Trophoblast cell (in vitro differentiated cells and primary cell): ENCODE measurements around the gene TCERG1.

Source experiments
- DNase-seq, 2 donors: peaks; one replicate each; pipeline ENCODE4 v3.0.0-alpha.2; 2016
- H2AFZ ChIP-seq: 2 replicates; pipeline ENCODE4 v1.6.1; 2013; ENCODE audit warnings: low read length, moderate library complexity, mild to moderate bottlenecking; ENCODE audit not compliant: insufficient read depth, poor library complexity
- H2AK5ac ChIP-seq: 2 replicates; pipeline ENCODE4 v1.6.1; 2013; ENCODE audit warnings: mild to moderate bottlenecking, low read length
- H2BK120ac ChIP-seq: 2 replicates; pipeline ENCODE4 v1.6.1; 2013; ENCODE audit warnings: low read length, mild to moderate bottlenecking, moderate library complexity; ENCODE audit not compliant: insufficient read depth, poor library complexity
- H2BK12ac ChIP-seq: 2 replicates; pipeline ENCODE4 v1.6.1; 2013; ENCODE audit warnings: mild to moderate bottlenecking, low read length, moderate library complexity
- H2BK5ac ChIP-seq: 2 replicates; pipeline ENCODE4 v1.6.1; 2013; ENCODE audit warnings: low read length, low read depth, moderate library complexity, mild to moderate bottlenecking; ENCODE audit not compliant: poor library complexity
- H3K14ac ChIP-seq: 2 replicates; pipeline ENCODE4 v1.6.1; 2013; ENCODE audit warnings: mild to moderate bottlenecking, low read length
- H3K18ac ChIP-seq: 2 replicates; pipeline ENCODE4 v1.6.1; 2013; ENCODE audit warnings: mild to moderate bottlenecking, low read length
- H3K23ac ChIP-seq: 2 replicates; pipeline ENCODE4 v1.6.1; 2013; ENCODE audit warnings: low read length
- H3K27ac ChIP-seq: 2 replicates; pipeline ENCODE4 v1.5.1; 2013; ENCODE audit warnings: low read depth, mild to moderate bottlenecking, inconsistent platforms, low read length, moderate library complexity
- H3K27me3 ChIP-seq: 2 replicates; pipeline ENCODE4 v1.6.1; 2013; ENCODE audit warnings: inconsistent platforms, mild to moderate bottlenecking, low read length, moderate library complexity; ENCODE audit not compliant: insufficient read depth
- H3K36me3 ChIP-seq, 2 experiments: 1 replicate in 1 of 2; 2 replicates in 1 of 2; pipeline ENCODE4 v1.6.1; 2013; ENCODE audit warnings: low read length in 2 of 2, mild to moderate bottlenecking in 2 of 2, moderate library complexity in 1 of 2; ENCODE audit not compliant: insufficient read depth in 2 of 2, control insufficient read depth in 1 of 2
- H3K4ac ChIP-seq: 2 replicates; pipeline ENCODE4 v1.6.1; 2013; ENCODE audit warnings: low read depth, mild to moderate bottlenecking, low read length, moderate library complexity
- H3K4me1 ChIP-seq, 2 experiments: 1 replicate in 1 of 2; 2 replicates in 1 of 2; pipeline ENCODE4 v1.6.1; 2013; ENCODE audit warnings: low read length in 2 of 2, mild to moderate bottlenecking in 2 of 2, moderate library complexity in 1 of 2; ENCODE audit not compliant: insufficient read depth in 2 of 2, control insufficient read depth in 1 of 2
- H3K4me2 ChIP-seq: 2 replicates; pipeline ENCODE4 v1.6.1; 2013; ENCODE audit warnings: inconsistent platforms, mild to moderate bottlenecking, low read length, moderate library complexity
- H3K4me3 ChIP-seq: 2 replicates; pipeline ENCODE4 v1.5.1; 2013; ENCODE audit warnings: mild to moderate bottlenecking, low read depth, low read length, inconsistent platforms
- H3K79me1 ChIP-seq: one replicate; pipeline ENCODE4 v1.6.1; 2013; ENCODE audit warnings: low read length
- H3K79me2 ChIP-seq: 2 replicates; pipeline ENCODE4 v1.6.1; 2013; ENCODE audit warnings: low read length, mild to moderate bottlenecking; ENCODE audit not compliant: control insufficient read depth, insufficient read depth, poor library complexity
- H3K9ac ChIP-seq: 2 replicates; pipeline ENCODE4 v1.6.1; 2013; ENCODE audit warnings: mild to moderate bottlenecking, low read length
- H3K9me3 ChIP-seq: 2 replicates; pipeline ENCODE4 v1.6.1; 2013; ENCODE audit warnings: low read depth, mild to moderate bottlenecking, control low read depth, inconsistent platforms, low read length; ENCODE audit not compliant: insufficient read depth
- H4K12ac ChIP-seq: 2 replicates; pipeline ENCODE4 v1.6.1; 2013; ENCODE audit warnings: low read depth, mild to moderate bottlenecking, low read length, moderate library complexity
- H4K8ac ChIP-seq: 2 replicates; pipeline ENCODE4 v1.6.1; 2013; ENCODE audit warnings: low read depth, mild to moderate bottlenecking, low read length, moderate library complexity
- H4K91ac ChIP-seq: one replicate; pipeline ENCODE4 v1.6.1; 2013; ENCODE audit warnings: low read depth, mild to moderate bottlenecking, low read length, moderate library complexity
- WGBS: extraction: QIAGEN DNeasy Blood & Tissue Kit; methylation state at CpG from one replicate; pipeline ENCODE4 v1.1.7; 2013; ENCODE audit warnings: missing lambda C conversion rate; ENCODE audit not compliant: insufficient read length, insufficient coverage; ENCODE audit errors: extremely low coverage; 5-methylcytosine and 5-hydroxymethylcytosine counted together

Gene TCERG1

GRCh38 chr5:146510559-146511125, 63.5 kb downstream of the TCERG1 start:
- Histone ChIP-seq H3K4me1 (no peaks in the 10 kb centered on the region), H2AK5ac (no peak overlapping the region), H4K8ac (no peak overlapping the region), H3K4ac (no peak overlapping the region), H3K9ac (no peak overlapping the region), H3K36me3 (peaks cover 6 to 9% of the 10 kb centered on the region in 2 experiments), H3K4me2 (no peak overlapping the region), H3K79me1 (no peaks in the 10 kb centered on the region), H3K4me3 (no peak overlapping the region), H3K27ac (no peak overlapping the region), H3K27me3 (no peaks in the 10 kb centered on the region), H2AFZ (no peak overlapping the region), H2BK5ac (no peak overlapping the region), H2BK12ac (no peak overlapping the region), H2BK120ac (no peak overlapping the region), H3K9me3 (no peaks in the 10 kb centered on the region), H4K12ac (no peak overlapping the region), H4K91ac (no peak overlapping the region), H3K14ac (no peak overlapping the region), H3K23ac (no peak overlapping the region), H3K79me2 (no peaks in the 10 kb centered on the region), H3K18ac (no peak overlapping the region)
- no CpG with 5 or more reads among the region's 9 CpGs for WGBS
- peak in 1 of 2 donors; percentile 47 for DNase-seq

DNA sequence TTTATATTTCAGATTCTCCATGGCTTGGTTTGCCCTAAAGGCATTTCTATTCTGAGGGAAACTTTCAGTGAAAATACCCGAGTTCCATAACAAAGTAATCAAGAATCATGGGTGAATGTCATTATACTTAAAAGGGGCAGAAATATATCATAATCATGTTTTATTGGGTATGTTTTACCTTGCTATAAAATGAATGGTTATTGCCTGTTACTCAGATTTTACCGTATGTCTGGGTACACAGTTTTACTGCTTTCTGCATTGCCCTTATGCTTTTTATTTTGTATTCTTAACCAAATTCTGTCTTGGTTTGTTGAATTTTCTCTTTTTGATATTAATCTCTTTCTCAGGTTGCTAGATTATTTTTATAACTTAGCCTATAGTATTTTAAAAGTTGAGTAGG, 66.3 kb downstream of the TCERG1 start:
- H3K4me2 ChIP-seq: no peak overlapping the region
- no peak overlapping the region for H3K27ac ChIP-seq
- H3K14ac ChIP-seq: no peak overlapping the region
- no peak overlapping the region for H2BK12ac ChIP-seq
- H3K79me2 ChIP-seq: no peaks in the 10 kb centered on the region
- peaks cover 5 to 7% of the 10 kb centered on the region in 2 experiments for H3K36me3 ChIP-seq
- no peak overlapping the region for H3K4me3 ChIP-seq
- H3K23ac ChIP-seq: no peak overlapping the region
- no peak overlapping the region for H4K12ac ChIP-seq
- DNase-seq: no peak
- no peak overlapping the region for H2AFZ ChIP-seq
- H3K79me1 ChIP-seq: no peaks in the 10 kb centered on the region
- no peak overlapping the region for H3K4ac ChIP-seq
- H3K27me3 ChIP-seq: no peaks in the 10 kb centered on the region
- H3K9ac ChIP-seq: no peak overlapping the region
- no peaks in the 10 kb centered on the region for H3K4me1 ChIP-seq
- H2BK120ac ChIP-seq: no peak overlapping the region
- no peak overlapping the region for H3K18ac ChIP-seq
- no peak overlapping the region for H2BK5ac ChIP-seq
- H3K9me3 ChIP-seq: no peaks in the 10 kb centered on the region
- no peak overlapping the region for H4K8ac ChIP-seq
- WGBS: no CpG with 5 or more reads among the region's 2 CpGs
- no peak overlapping the region for H4K91ac ChIP-seq
- H2AK5ac ChIP-seq: no peak overlapping the region

- no peaks in the 10 kb centered on the region for H3K4me1 ChIP-seq
- no peak overlapping the region for H2BK120ac ChIP-seq
- no peaks in the 10 kb centered on the region for H3K9me3 ChIP-seq
- no peak overlapping the region for H3K4me3 ChIP-seq
- no peak overlapping the region for H4K8ac ChIP-seq
- H3K9ac ChIP-seq: no peak overlapping the region
- no CpG with 5 or more reads among the region's 1 CpG for WGBS
- H4K91ac ChIP-seq: no peak overlapping the region
- DNase-seq: no peak
- no peak overlapping the region for H2BK5ac ChIP-seq
- no peak overlapping the region for H2BK12ac ChIP-seq
- no peak overlapping the region for H3K23ac ChIP-seq
- peaks cover 5 to 7% of the 10 kb centered on the region in 2 experiments for H3K36me3 ChIP-seq
- H3K79me1 ChIP-seq: no peaks in the 10 kb centered on the region
- H3K14ac ChIP-seq: no peak overlapping the region
- H3K27me3 ChIP-seq: no peaks in the 10 kb centered on the region
- no peak overlapping the region for H3K4ac ChIP-seq
- no peak overlapping the region for H3K18ac ChIP-seq
- no peak overlapping the region for H2AK5ac ChIP-seq
- H3K4me2 ChIP-seq: no peak overlapping the region
- H3K79me2 ChIP-seq: no peaks in the 10 kb centered on the region
- no peak overlapping the region for H4K12ac ChIP-seq
- no peak overlapping the region for H2AFZ ChIP-seq
- H3K27ac ChIP-seq: no peak overlapping the region
Measured at GRCh38 chr5:146514575-146514974, 67.4 kb downstream of the TCERG1 start.

DNA sequence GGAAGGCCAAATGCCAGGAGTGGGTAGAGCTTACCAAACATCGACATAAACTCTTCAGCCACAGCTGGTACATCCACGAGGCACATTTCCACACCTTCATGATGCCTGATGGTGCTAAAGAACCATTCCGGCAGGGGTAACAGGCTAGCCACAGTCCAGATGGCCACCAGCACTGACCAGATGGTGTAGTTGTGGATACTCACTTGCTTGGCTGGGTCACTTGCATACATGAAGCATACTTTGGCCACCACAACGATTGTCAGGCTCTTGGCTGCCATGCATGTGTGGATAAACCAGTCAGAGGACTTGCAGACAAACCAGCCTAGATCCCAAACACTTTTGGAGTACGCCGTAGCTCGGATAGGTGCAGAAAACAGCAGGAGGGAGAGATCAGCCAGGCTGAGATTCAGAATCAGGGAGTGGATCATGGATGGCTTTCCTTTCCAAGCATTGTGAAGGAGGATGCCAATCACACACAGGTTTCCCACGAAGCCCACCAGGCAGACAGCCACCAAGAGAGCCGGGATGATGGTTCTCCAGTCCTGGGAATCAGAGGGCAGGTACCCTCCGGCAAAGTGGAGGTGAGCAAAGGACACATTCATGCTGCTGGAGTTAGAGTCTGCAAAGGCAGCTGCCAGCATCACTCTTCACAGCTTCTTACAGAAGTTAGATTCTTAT, 68.5 kb downstream of the TCERG1 start:
- Histone ChIP-seq H3K18ac (no peak overlapping the region), H4K8ac (no peak overlapping the region), H3K9me3 (no peaks in the 10 kb centered on the region), H2BK5ac (no peak overlapping the region), H3K36me3 (peaks cover 0 to 1% of the 10 kb centered on the region in 2 experiments), H3K9ac (no peak overlapping the region), H3K4me1 (no peaks in the 10 kb centered on the region), H2AFZ (no peak overlapping the region), H3K23ac (no peak overlapping the region), H4K91ac (no peak overlapping the region), H3K4me3 (no peak overlapping the region), H3K79me1 (no peaks in the 10 kb centered on the region), H3K79me2 (no peaks in the 10 kb centered on the region), H3K27me3 (no peaks in the 10 kb centered on the region), H2AK5ac (no peak overlapping the region), H3K4me2 (no peak overlapping the region), H3K4ac (no peak overlapping the region), H3K27ac (no peak overlapping the region), H2BK12ac (no peak overlapping the region), H4K12ac (no peak overlapping the region), H2BK120ac (no peak overlapping the region), H3K14ac (no peak overlapping the region)
- WGBS: no CpG with 5 or more reads among the region's 10 CpGs
- no peak for DNase-seq
